Transverse colon (tissue), 4 donors: ENCODE data around the gene TMPRSS5. TPM values are rescaled to one million over a fixed set of nuclear protein-coding genes. Genes with fewer than 3 reads are reported as not detected.
"Not testable (repeated sequence)": the region's sequence is repeated elsewhere in the genome, so short reads cannot be mapped to it uniquely, and the experiment has no call there.

ENCODE experiments used
- DNase-seq: peaks from one replicate; pipeline ENCODE4 v3.0.0-alpha.2; 2019
- H3K27ac ChIP-seq, 4 donors: fragments of 200-600 bp; sonication (generic); 2 replicates each; pipeline ENCODE4 v1.5.1; 2016 to 2018; ENCODE audit warnings: inconsistent platforms in 4 of 4
- H3K27me3 ChIP-seq: fragments of 200-600 bp; sonication (generic); 2 replicates; pipeline ENCODE4 v1.5.1; 2017; ENCODE audit warnings: inconsistent platforms
- H3K36me3 ChIP-seq, 4 donors: fragments of 200-600 bp; sonication (generic); 2 replicates each; pipeline ENCODE4 v1.5.1; 2017 to 2019; ENCODE audit warnings: inconsistent platforms in 4 of 4
- H3K4me1 ChIP-seq, 4 donors: fragments of 200-600 bp; sonication (generic); 2 replicates each; pipeline ENCODE4 v1.5.1; 2017 to 2020; ENCODE audit warnings: inconsistent platforms in 4 of 4
- H3K4me3 ChIP-seq, 4 donors: fragments of 200-600 bp; sonication (generic); 1 replicate in 1 of 4; 2 replicates in 3 of 4; pipeline versions ENCODE4 v1.5.1 to v1.6.1; 2017 to 2019; ENCODE audit warnings: inconsistent platforms in 4 of 4
- H3K9me3 ChIP-seq, 2 donors: fragments of 200-600 bp; sonication (generic); 2 replicates each; pipeline ENCODE4 v1.5.1; 2017 to 2019; ENCODE audit warnings: inconsistent platforms in 2 of 2
- EP300 ChIP-seq: sonication (generic); formaldehyde crosslinking; IDR thresholded peaks from one replicate; pipeline ENCODE4 v1.6.1; 2017; ENCODE audit warnings: antibody characterized with exemption, low read depth
- POLR2A ChIP-seq: fragments of 450-650 bp; IDR thresholded peaks from one replicate; pipeline ENCODE4 v1.6.1; 2016; ENCODE audit warnings: antibody characterized with exemption, mild to moderate bottlenecking, moderate library complexity
- POLR2AphosphoS5 ChIP-seq, 3 donors: sonication (generic); formaldehyde crosslinking; IDR thresholded peaks; one replicate each; pipeline ENCODE4 v1.6.1; 2016; ENCODE audit warnings: antibody characterized with exemption in 3 of 3
- WGBS, 2 donors: methylation state at CpG; one replicate each; pipeline ENCODE4 v1.1.5; 2018; ENCODE audit warnings: low coverage in 1 of 2; 5-methylcytosine and 5-hydroxymethylcytosine counted together
- in situ Hi-C, 4 donors: fragments of 200-750 bp; cut with MboI; loops; one replicate each; pipeline versions ENCODE4 v1.15.0 to v1.15.1; 2017; ENCODE audit warnings: low sequenced_read_pairs in 3 of 4, low pct_ligation_motif_present in 1 of 4, low pct_unique_long_range_greater_than_20kb in 1 of 4
- intact Hi-C: fragments of 100-400 bp; cut with DNase I; formaldehyde crosslinking; loops from one replicate; pipeline ENCODE4 v1.15.1; 2023; ENCODE audit warnings: low total_unique reads
- total RNA-seq, 4 donors: library from RNA; depleted of rRNA; stranded (reverse); fragments of >200 nt; gene quantifications; one replicate each; pipeline ENCODE4 v1.1.0, GENCODE V29; 2016
- TF ChIP-seq, protein P1 (sequence below), 5 experiments: fragments of 200-600 bp in 3 of 5; fragments of 450-650 bp in 2 of 5; sonication (generic) in 3 of 5; IDR thresholded peaks; 1 replicate in 2 of 5; 2 replicates in 3 of 5; pipeline ENCODE4 v1.5.1; 2016 to 2017; ENCODE audit warnings: antibody characterized with exemption in 5 of 5, inconsistent platforms in 3 of 5, mild to moderate bottlenecking in 2 of 5, moderate library complexity in 1 of 5

Gene TMPRSS5
- total RNA-seq, 4 donors from 2014 or later: 0.27 to 0.79 TPM; not detected in 2

GRCh38 chr11:113673550-113674396 lies 32.3 kb downstream of the TMPRSS5 start:
- intact Hi-C loops: no loop called here
- no peak for TF ChIP-seq EP300
- TF ChIP-seq, protein P1, sequence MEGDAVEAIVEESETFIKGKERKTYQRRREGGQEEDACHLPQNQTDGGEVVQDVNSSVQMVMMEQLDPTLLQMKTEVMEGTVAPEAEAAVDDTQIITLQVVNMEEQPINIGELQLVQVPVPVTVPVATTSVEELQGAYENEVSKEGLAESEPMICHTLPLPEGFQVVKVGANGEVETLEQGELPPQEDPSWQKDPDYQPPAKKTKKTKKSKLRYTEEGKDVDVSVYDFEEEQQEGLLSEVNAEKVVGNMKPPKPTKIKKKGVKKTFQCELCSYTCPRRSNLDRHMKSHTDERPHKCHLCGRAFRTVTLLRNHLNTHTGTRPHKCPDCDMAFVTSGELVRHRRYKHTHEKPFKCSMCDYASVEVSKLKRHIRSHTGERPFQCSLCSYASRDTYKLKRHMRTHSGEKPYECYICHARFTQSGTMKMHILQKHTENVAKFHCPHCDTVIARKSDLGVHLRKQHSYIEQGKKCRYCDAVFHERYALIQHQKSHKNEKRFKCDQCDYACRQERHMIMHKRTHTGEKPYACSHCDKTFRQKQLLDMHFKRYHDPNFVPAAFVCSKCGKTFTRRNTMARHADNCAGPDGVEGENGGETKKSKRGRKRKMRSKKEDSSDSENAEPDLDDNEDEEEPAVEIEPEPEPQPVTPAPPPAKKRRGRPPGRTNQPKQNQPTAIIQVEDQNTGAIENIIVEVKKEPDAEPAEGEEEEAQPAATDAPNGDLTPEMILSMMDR (IDR thresholded peaks at IDR 0.05): no peak

GRCh38 chr11:113671914-113672313 lies 34.2 kb downstream of the TMPRSS5 start:
- DNase-seq, H3K36me3 ChIP-seq, H3K9me3 ChIP-seq, H3K4me3 ChIP-seq, H3K4me1 ChIP-seq, H3K27ac ChIP-seq, intact Hi-C loops, in situ Hi-C loops, H3K27me3 ChIP-seq: not testable (repeated sequence)
- 95 to 100% methylated on average over 1 to 3 of the region's 3 CpGs for WGBS, 2 donors

More at GRCh38 chr11:113673550-113674396, 32.3 kb downstream of the TMPRSS5 start:
- in situ Hi-C loops: no loop called here
- DNase-seq: no peak
- Histone ChIP-seq H3K4me1 (no peaks in the 10 kb centered on the region), H3K9me3 (no peaks in the 10 kb centered on the region), H3K4me3 (no peak overlapping the region), H3K36me3 (no peaks in the 10 kb centered on the region), H3K27ac (no peak overlapping the region), H3K27me3 (no peaks in the 10 kb centered on the region)
- 58 to 78% methylated on average over 2 to 4 of the region's 4 CpGs for WGBS, 2 donors

GRCh38 chr11:113670831-113671215 lies 35.3 kb downstream of the TMPRSS5 start:
- Histone ChIP-seq H3K4me1 (no peaks in the 10 kb centered on the region), H3K36me3 (no peaks in the 10 kb centered on the region), H3K27ac (no peak overlapping the region), H3K9me3 (peaks cover 8 to 13% of the 10 kb centered on the region in 2 donors), H3K27me3 (no peaks in the 10 kb centered on the region), H3K4me3 (no peak overlapping the region)
- no peak for DNase-seq
- TF ChIP-seq, protein P1 (IDR thresholded peaks at IDR 0.05): no peak
- TF ChIP-seq POLR2A: no peak
- TF ChIP-seq POLR2AphosphoS5 (IDR thresholded peaks at IDR 0.05): no peak
- TF ChIP-seq EP300: no peak
- intact Hi-C loops: no loop called here
- 76 to 78% methylated on average over 3 of the region's 3 CpGs for WGBS, 2 donors
- in situ Hi-C loops: no loop called here

DNA sequence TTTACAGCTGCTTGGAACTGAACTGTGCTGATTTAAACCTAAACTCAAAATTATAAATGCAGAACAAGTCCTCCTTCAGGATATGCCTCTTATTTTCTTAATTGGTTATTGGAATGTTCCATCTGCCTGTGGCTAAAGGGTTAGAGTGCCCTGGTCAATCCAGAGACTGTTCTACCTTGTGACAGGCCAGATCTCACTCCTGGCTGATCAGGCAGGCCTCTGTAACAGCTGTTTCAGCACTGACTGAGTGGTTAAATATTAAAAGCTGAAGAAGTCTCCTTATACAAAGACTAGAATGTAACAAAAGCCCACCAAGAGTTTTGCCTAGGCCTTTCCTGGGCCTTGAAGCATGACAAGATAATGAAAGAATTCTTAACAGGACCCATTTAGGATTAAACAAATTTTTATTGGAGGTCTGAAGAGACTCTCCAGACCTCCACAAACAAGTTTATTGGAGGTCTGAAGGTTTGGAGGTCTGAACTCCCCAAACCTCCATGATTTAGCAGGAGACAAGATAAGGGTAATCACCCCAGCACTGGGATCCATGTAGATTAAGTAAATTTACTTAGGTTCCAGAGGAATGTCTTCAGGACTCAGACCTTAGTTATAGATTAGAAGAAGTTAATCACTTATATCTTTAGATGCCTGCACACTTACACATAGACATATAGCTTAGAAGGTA lies 35.8 kb downstream of the TMPRSS5 start:
- in situ Hi-C loops (no loop called here), intact Hi-C loops (no loop called here)
- H3K36me3 ChIP-seq: no peaks in the 10 kb centered on the region
- H3K9me3 ChIP-seq: peaks cover 8 to 13% of the 10 kb centered on the region in 2 donors
- no peaks in the 10 kb centered on the region for H3K4me1 ChIP-seq
- no peaks in the 10 kb centered on the region for H3K27me3 ChIP-seq
- H3K4me3 ChIP-seq: no peak overlapping the region
- DNase-seq: no peak
- no peak for TF ChIP-seq EP300
- no peak for TF ChIP-seq POLR2AphosphoS5 (IDR thresholded peaks at IDR 0.05)
- TF ChIP-seq POLR2A: no peak
- TF ChIP-seq, protein P1 (IDR thresholded peaks at IDR 0.05): no peak
- no peak overlapping the region for H3K27ac ChIP-seq
